HepG2 (cell line): ENCODE results near the gene PTPN13. TPM values are rescaled to one million over a fixed set of nuclear protein-coding genes. Genes with fewer than 3 reads are reported as not detected.

Source experiments
- HOXA7 ChIP-seq: sonication (generic); formaldehyde crosslinking; IDR thresholded peaks from 2 replicates; pipeline ENCODE4 v1.8.1; 2022; ENCODE audit warnings: mild to moderate bottlenecking, missing genetic modification reagents, moderate library complexity
- NKX3-1 ChIP-seq: sonication (generic); formaldehyde crosslinking; IDR thresholded peaks from 2 replicates; pipeline ENCODE4 v1.5.0; 2020; ENCODE audit warnings: missing genetic modification reagents
- SMAD9 ChIP-seq: sonication (generic); formaldehyde crosslinking; IDR thresholded peaks from 2 replicates; pipeline ENCODE4 v1.5.1; 2020; ENCODE audit warnings: mild to moderate bottlenecking, missing genetic modification reagents
- SNAPC5 ChIP-seq: sonication (generic); formaldehyde crosslinking; IDR thresholded peaks from 2 replicates; pipeline ENCODE4 v1.8.1; 2023; ENCODE audit warnings: mild to moderate bottlenecking, missing genetic modification reagents, borderline replicate concordance
- SSRP1 ChIP-seq: IDR thresholded peaks from 2 replicates; pipeline ENCODE4 v1.6.1; 2016; ENCODE audit warnings: control low read depth
- SUZ12 ChIP-seq: fragments of 150-350 bp; IDR thresholded peaks from 2 replicates; pipeline ENCODE4 v1.6.1; 2014; ENCODE audit warnings: low read depth, low read length
- TRAFD1 ChIP-seq: sonication (generic); formaldehyde crosslinking; IDR thresholded peaks from 2 replicates; pipeline ENCODE4 v1.5.1; 2020; ENCODE audit warnings: missing genetic modification reagents, mild to moderate bottlenecking, borderline replicate concordance
- ZBTB7A ChIP-seq: sonication (generic); formaldehyde crosslinking; IDR thresholded peaks from 2 replicates; pipeline ENCODE4 v1.8.0; 2022; ENCODE audit warnings: mild to moderate bottlenecking, missing genetic modification reagents
- ZFP90 ChIP-seq: sonication (generic); formaldehyde crosslinking; IDR thresholded peaks from 2 replicates; pipeline ENCODE4 v1.8.0; 2022; ENCODE audit warnings: missing genetic modification reagents, mild to moderate bottlenecking, inconsistent platforms, borderline replicate concordance
- ZNF276 ChIP-seq: sonication (generic); formaldehyde crosslinking; IDR thresholded peaks from 2 replicates; pipeline ENCODE4 v1.4.0; 2020; ENCODE audit warnings: mild to moderate bottlenecking, low read depth, missing genetic modification reagents
- ZNF282 ChIP-seq: fragments of 450-650 bp; IDR thresholded peaks from 2 replicates; pipeline ENCODE4 v1.6.1; 2018; ENCODE audit not compliant: partially characterized antibody
- ZNF318 ChIP-seq: sonication (generic); formaldehyde crosslinking; IDR thresholded peaks from 2 replicates; pipeline ENCODE4 v1.4.0; 2020; ENCODE audit warnings: mild to moderate bottlenecking, missing genetic modification reagents
- ZNF354B ChIP-seq: sonication (generic); formaldehyde crosslinking; IDR thresholded peaks from 2 replicates; pipeline ENCODE4 v1.8.0; 2022; ENCODE audit warnings: mild to moderate bottlenecking, missing genetic modification reagents
- ZNF564 ChIP-seq: sonication (generic); formaldehyde crosslinking; IDR thresholded peaks from 2 replicates; pipeline ENCODE4 v1.8.1; 2023; ENCODE audit warnings: mild to moderate bottlenecking, missing genetic modification reagents
- ZNF768 ChIP-seq: sonication (generic); formaldehyde crosslinking; IDR thresholded peaks from 2 replicates; pipeline ENCODE4 v1.4.0; 2020; ENCODE audit warnings: missing genetic modification reagents
- ZNF782 ChIP-seq: sonication (generic); formaldehyde crosslinking; IDR thresholded peaks from 2 replicates; pipeline ENCODE4 v1.4.0; 2020; ENCODE audit warnings: missing genetic modification reagents, mild to moderate bottlenecking, borderline replicate concordance
- ZNF879 ChIP-seq: sonication (generic); formaldehyde crosslinking; IDR thresholded peaks from 2 replicates; pipeline ENCODE4 v1.8.1; 2023; ENCODE audit warnings: missing genetic modification reagents
- polyA plus RNA-seq, 8 experiments: library from polyadenylated mRNA; depleted of rRNA in 3 of 8; stranded (reverse) in 7 of 8; unstranded in 1 of 8; fragments of >200 nt; fragmentation: Illumina TruSeq in 4 of 8; extraction: Trizol in 4 of 8; gene quantifications; 2 replicates each; pipeline versions ENCODE4 v1.2.1 to v1.2.3, GENCODE V29; 2011 to 2016; ENCODE audit warnings: low read depth in 4 of 8, missing spikeins in 1 of 8, mixed read lengths in 1 of 8; ENCODE audit not compliant: insufficient read depth in 1 of 8
- total RNA-seq, 5 experiments: library from RNA; depleted of rRNA; stranded (reverse); fragments of >200 nt; fragmentation: Illumina TruSeq; extraction: Trizol; gene quantifications; 2 replicates each; pipeline ENCODE4 v1.2.3, GENCODE V29; 2016; ENCODE audit warnings: low read depth in 1 of 5
- TF ChIP-seq, protein P1 (sequence below): sonication (generic); formaldehyde crosslinking; IDR thresholded peaks from 2 replicates; pipeline ENCODE4 v1.4.0; 2020; ENCODE audit warnings: mild to moderate bottlenecking, missing genetic modification reagents

PTPN13 gene
- total and polyA plus RNA-seq, 2 of the 13 experiments (the other 11 are each of a cell fraction or from before 2014, with no cell fraction given): not detected

GRCh38 chr4:86791126-86791525 is 197.0 kb downstream of the PTPN13 start (continued):
- TF ChIP-seq ZNF879 (CRISPR knock-in tag): no peak
- TF ChIP-seq, protein P1, sequence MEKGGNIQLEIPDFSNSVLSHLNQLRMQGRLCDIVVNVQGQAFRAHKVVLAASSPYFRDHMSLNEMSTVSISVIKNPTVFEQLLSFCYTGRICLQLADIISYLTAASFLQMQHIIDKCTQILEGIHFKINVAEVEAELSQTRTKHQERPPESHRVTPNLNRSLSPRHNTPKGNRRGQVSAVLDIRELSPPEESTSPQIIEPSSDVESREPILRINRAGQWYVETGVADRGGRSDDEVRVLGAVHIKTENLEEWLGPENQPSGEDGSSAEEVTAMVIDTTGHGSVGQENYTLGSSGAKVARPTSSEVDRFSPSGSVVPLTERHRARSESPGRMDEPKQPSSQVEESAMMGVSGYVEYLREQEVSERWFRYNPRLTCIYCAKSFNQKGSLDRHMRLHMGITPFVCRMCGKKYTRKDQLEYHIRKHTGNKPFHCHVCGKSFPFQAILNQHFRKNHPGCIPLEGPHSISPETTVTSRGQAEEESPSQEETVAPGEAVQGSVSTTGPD (CRISPR knock-in tag): no peak
- TF ChIP-seq SMAD9 (CRISPR knock-in tag): no peak
- no peak for TF ChIP-seq ZNF564 (CRISPR knock-in tag)
- 0 out of 2 replicates have a peak, but pooled peaks have one; percentile 20 for TF ChIP-seq ZNF768 (CRISPR knock-in tag)
- no peak for TF ChIP-seq SNAPC5
- no peak for TF ChIP-seq ZNF318 (CRISPR knock-in tag)
- no peak for TF ChIP-seq HOXA7 (CRISPR knock-in tag)
- no peak for TF ChIP-seq SSRP1
- no peak for TF ChIP-seq ZNF354B (CRISPR knock-in tag)
- TF ChIP-seq TRAFD1 (CRISPR knock-in tag): no peak
- no peak for TF ChIP-seq ZNF276
- no peak for TF ChIP-seq ZNF782 (CRISPR knock-in tag)
- no peak for TF ChIP-seq NKX3-1 (CRISPR knock-in tag)
- TF ChIP-seq ZBTB7A: no peak
- TF ChIP-seq ZFP90 (CRISPR knock-in tag): 0 out of 2 replicates have a peak, but pooled peaks have one; percentile 42
- TF ChIP-seq ZNF282: no peak
- no peak for TF ChIP-seq SUZ12
